Measurements from ENCODE around the gene HIPK2.

The HIPK2 gene

DNA sequence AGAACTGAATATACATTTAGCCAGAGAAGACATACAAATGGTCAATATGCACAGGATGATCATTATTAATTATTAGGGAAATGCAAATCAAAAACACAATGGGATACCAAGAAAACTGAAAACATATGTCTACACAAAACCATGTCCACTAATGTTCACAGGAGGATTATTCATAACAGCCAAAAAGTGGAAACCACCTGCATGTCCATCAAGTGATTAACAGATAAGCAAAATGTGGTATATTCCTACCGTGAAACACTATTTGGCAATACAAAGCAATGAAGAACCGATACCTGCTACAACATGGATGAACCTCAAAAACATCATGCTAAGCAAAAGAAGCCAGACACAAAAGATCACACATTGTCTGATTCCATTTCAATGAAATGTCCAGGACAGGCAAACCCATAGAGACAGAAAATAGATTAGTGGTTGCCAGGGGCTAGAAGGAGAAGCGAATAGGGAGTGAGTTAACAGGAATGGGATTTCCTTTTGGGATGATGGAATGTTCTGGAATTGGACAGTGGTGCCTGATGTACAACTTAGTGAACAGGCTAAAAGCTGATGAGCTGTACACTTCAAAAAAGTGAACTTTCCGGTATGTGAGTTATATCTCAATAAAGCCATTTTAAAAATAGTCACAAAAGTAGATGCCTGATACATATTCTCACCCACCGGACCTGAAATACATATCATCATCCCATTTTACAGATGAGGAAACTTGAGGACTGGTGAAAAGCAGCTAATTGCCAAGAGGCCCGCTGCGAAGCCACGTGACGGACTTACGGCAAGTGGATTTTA lies 33.6 kb downstream of the HIPK2 start:
- no peak for DNase-seq
- peaks cover 0 to 2% (median 0%) of the 10 kb centered on the region in 4 experiments for H3K4me1 ChIP-seq (ENCODE audit: control extremely low read depth in 1 of 4, control insufficient read depth in 4 of 4, insufficient read depth in 4 of 4, low read length in 3 of 4)
- CTCF ChIA-PET = interaction anchor here (1.3 to 1.4 kb wide), 2 partner anchors 10 to 20 kb away, joined by 4 read pairs; no protein-coding TSS in a partner anchor
- WGBS (ENCODE audit: insufficient coverage) = 94% methylated on average over 7 of the region's 10 CpGs
- POLR2A ChIA-PET = no interaction called here
- no peaks in the 10 kb centered on the region for H3K36me3 ChIP-seq (ENCODE audit: control insufficient read depth in 4 of 4, insufficient read depth in 4 of 4, low read length in 3 of 4)
- H3K27me3 ChIP-seq (replicated peaks in 2 of 5; ENCODE audit: control insufficient read depth in 4 of 5, insufficient read depth in 5 of 5, low read length in 4 of 5) = no peaks in the 10 kb centered on the region
- H3K9me3 ChIP-seq (ENCODE audit: control extremely low read depth in 1 of 5, control insufficient read depth in 4 of 5, insufficient read depth in 2 of 5, low read depth in 1 of 5, low read length in 4 of 5) = no peaks in the 10 kb centered on the region
- no peak overlapping the region for H3K4me3 ChIP-seq (ENCODE audit: control insufficient read depth in 1 of 7, extremely low read depth in 1 of 7, insufficient read depth in 4 of 7, low read depth in 2 of 7, low read length in 6 of 7)
- no peak overlapping the region for H3K27ac ChIP-seq (ENCODE audit: insufficient read depth in 1 of 2, low read depth in 1 of 2, low read length in 2 of 2, poor library complexity in 1 of 2, severe bottlenecking in 2 of 2)

DNA sequence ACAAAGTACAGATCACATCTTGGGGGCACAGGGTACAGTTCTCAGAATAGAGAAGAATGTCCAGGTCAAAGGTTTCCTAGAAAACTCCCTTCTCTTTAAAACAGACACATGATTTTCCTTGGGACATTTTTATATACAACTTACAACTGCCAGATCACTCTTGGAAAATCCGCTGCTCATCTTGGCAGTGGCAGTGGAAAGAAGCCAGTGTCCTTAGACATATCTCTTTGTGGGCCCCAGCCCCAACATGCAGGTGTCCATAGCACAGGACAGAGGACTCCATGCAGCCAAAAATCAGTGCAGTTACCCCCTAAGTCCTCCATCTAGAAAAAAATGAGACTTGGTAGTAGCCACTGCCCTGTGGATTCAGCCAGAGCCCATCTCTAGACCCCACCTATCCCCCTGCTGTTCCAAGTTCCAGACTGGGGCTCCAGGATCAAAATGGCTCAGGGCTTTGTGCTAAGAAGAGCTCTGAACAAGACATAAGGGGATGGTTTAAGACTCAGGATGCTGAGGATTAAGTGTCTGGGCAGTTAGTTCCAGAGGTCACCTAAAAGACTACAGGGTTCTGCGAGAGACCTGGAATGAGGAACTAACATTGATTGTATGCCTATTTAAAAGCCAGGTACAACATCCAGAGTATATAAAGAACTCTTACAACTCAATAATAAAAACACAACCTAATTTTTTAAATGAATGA lies 34.4 kb downstream of the HIPK2 start:
- Histone ChIP-seq H3K4me3 (ENCODE audit: control insufficient read depth in 1 of 7, extremely low read depth in 1 of 7, insufficient read depth in 4 of 7, low read depth in 2 of 7, low read length in 6 of 7) (no peak overlapping the region), H3K27me3 (replicated peaks in 2 of 5; ENCODE audit: control insufficient read depth in 4 of 5, insufficient read depth in 5 of 5, low read length in 4 of 5) (no peaks in the 10 kb centered on the region), H3K4me1 (ENCODE audit: control extremely low read depth in 1 of 4, control insufficient read depth in 4 of 4, insufficient read depth in 4 of 4, low read length in 3 of 4) (peaks cover 0 to 2% (median under 1%) of the 10 kb centered on the region in 4 experiments), H3K36me3 (ENCODE audit: control insufficient read depth in 4 of 4, insufficient read depth in 4 of 4, low read length in 3 of 4) (no peaks in the 10 kb centered on the region), H3K27ac (ENCODE audit: insufficient read depth in 1 of 2, low read depth in 1 of 2, low read length in 2 of 2, poor library complexity in 1 of 2, severe bottlenecking in 2 of 2) (no peak overlapping the region), H3K9me3 (ENCODE audit: control extremely low read depth in 1 of 5, control insufficient read depth in 4 of 5, insufficient read depth in 2 of 5, low read depth in 1 of 5, low read length in 4 of 5) (no peaks in the 10 kb centered on the region)
- ChIA-PET CTCF (no interaction called here), POLR2A (no interaction called here)
- WGBS (ENCODE audit: insufficient coverage) = 100% methylated on average over 1 of the region's 2 CpGs
- DNase-seq = no peak

DNA sequence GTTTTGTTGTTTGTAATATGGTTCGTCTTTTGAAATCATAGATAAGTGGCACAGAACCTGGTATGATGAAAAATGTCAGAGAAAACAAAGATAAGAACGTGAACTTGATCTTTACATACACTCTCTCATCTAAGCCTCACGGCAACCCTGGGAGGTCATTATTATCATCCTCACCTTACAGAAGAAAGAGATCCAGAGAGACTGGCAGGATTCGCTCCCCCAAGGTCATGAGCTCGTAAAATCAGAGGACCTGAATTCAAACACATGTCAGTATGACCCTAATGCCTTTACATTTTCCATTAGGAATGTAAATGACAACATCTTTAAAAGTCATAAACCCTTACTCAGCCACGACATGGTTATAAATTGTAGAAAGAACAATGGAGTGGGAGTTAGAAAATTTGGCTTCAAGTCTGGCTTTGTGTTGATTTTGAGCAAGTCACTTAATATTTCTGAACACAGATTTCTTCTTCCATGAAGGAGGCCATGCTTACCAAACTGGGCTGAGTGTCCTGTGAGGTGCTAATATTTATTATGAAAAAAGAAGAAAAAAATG lies 35.9 kb downstream of the HIPK2 start:
- H3K27me3 ChIP-seq (replicated peaks in 2 of 5; ENCODE audit: control insufficient read depth in 4 of 5, insufficient read depth in 5 of 5, low read length in 4 of 5) = no peaks in the 10 kb centered on the region
- DNase-seq = no peak
- H3K4me1 ChIP-seq (ENCODE audit: control extremely low read depth in 1 of 4, control insufficient read depth in 4 of 4, insufficient read depth in 4 of 4, low read length in 3 of 4) = peaks cover 2 to 14% (median 11%) of the 10 kb centered on the region in 4 experiments
- no peak overlapping the region for H3K4me3 ChIP-seq (ENCODE audit: control insufficient read depth in 1 of 7, extremely low read depth in 1 of 7, insufficient read depth in 4 of 7, low read depth in 2 of 7, low read length in 6 of 7)
- no peaks in the 10 kb centered on the region for H3K36me3 ChIP-seq (ENCODE audit: control insufficient read depth in 4 of 4, insufficient read depth in 4 of 4, low read length in 3 of 4)
- H3K27ac ChIP-seq (ENCODE audit: insufficient read depth in 1 of 2, low read depth in 1 of 2, low read length in 2 of 2, poor library complexity in 1 of 2, severe bottlenecking in 2 of 2) = no peak overlapping the region
- no peaks in the 10 kb centered on the region for H3K9me3 ChIP-seq (ENCODE audit: control extremely low read depth in 1 of 5, control insufficient read depth in 4 of 5, insufficient read depth in 2 of 5, low read depth in 1 of 5, low read length in 4 of 5)
- ChIA-PET CTCF (interaction anchor here (0.9 to 1.5 kb wide), 3 partner anchors 12 to 16 kb away, joined by 3 to 4 read pairs (median 4); no protein-coding TSS in a partner anchor), POLR2A (no interaction called here)
- 100% methylated on average over 3 of the region's 6 CpGs for WGBS (ENCODE audit: insufficient coverage)

DNA sequence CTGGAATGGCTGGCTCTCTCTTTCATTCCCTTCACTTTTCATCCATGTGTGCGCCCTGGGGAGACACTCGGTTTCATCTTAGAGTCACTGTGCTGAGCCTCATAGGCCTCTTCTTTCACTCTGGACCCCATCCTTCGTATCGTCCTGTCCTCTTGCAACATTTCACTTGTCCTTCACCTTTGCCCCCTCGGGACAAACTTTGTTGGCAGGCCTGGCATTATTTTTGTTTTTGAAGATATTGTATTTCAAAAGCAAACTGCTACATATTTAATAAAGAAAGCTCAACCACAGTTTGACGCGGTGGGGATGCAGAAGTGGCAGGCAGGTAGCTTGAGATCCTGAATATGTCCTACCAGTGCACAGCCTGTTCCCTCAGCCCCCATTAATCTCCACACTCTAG lies 36.6 kb downstream of the HIPK2 start:
- CTCF ChIA-PET = interaction anchor here (1.1 to 1.5 kb wide), 3 partner anchors 9 to 16 kb away, joined by 3 to 4 read pairs (median 3); no protein-coding TSS in a partner anchor
- peaks cover 2 to 16% (median 11%) of the 10 kb centered on the region in 4 experiments for H3K4me1 ChIP-seq (ENCODE audit: control extremely low read depth in 1 of 4, control insufficient read depth in 4 of 4, insufficient read depth in 4 of 4, low read length in 3 of 4)
- DNase-seq = no peak
- 100% methylated on average over 5 of the region's 7 CpGs for WGBS (ENCODE audit: insufficient coverage)
- no peaks in the 10 kb centered on the region for H3K27me3 ChIP-seq (replicated peaks in 2 of 5; ENCODE audit: control insufficient read depth in 4 of 5, insufficient read depth in 5 of 5, low read length in 4 of 5)
- H3K4me3 ChIP-seq (ENCODE audit: control insufficient read depth in 1 of 7, extremely low read depth in 1 of 7, insufficient read depth in 4 of 7, low read depth in 2 of 7, low read length in 6 of 7) = no peak overlapping the region
- H3K9me3 ChIP-seq (ENCODE audit: control extremely low read depth in 1 of 5, control insufficient read depth in 4 of 5, insufficient read depth in 2 of 5, low read depth in 1 of 5, low read length in 4 of 5) = no peaks in the 10 kb centered on the region
- no peaks in the 10 kb centered on the region for H3K36me3 ChIP-seq (ENCODE audit: control insufficient read depth in 4 of 4, insufficient read depth in 4 of 4, low read length in 3 of 4)
- POLR2A ChIA-PET = no interaction called here
- no peak overlapping the region for H3K27ac ChIP-seq (ENCODE audit: insufficient read depth in 1 of 2, low read depth in 1 of 2, low read length in 2 of 2, poor library complexity in 1 of 2, severe bottlenecking in 2 of 2)

DNA sequence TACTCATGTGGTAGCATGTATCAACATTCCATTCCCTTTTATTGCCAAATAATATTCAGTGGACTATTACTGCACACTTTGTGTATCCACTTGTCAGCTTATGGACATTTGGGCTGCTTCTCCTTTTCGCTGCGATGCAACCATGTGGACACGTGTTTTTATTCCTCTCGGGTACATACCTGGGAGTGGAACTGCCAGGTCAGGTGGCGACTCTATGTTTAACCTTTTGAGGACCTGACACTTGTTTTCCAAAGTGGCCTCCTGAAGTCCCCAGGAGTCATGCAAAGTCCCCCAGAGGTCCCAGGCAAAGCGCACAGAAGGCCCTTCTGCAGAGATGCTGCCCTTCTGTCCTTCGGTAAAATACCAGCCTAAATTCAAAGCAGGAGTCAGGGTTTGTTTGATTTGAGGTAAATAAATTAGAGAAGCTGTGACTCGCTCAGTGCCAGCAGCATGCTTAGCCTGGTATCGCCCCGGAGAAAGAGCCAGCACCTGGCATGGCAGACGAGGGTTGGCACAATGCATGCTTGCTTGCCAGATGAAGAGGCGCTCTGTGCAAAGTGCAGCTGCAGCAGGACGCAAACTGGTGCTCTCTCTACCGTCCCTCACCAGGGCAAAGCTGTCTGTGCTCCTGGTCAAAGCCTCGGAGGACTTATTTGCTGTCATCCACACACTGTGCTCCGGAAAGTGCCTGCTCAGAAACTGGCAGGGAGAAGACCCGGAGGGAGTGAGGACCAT lies 37.8 kb downstream of the HIPK2 start:
- ChIA-PET POLR2A (no interaction called here), CTCF (no interaction called here)
- Histone ChIP-seq H3K4me1 (ENCODE audit: control extremely low read depth in 1 of 4, control insufficient read depth in 4 of 4, insufficient read depth in 4 of 4, low read length in 3 of 4) (peaks cover 0 to 26% (median 14%) of the 10 kb centered on the region in 4 experiments), H3K4me3 (ENCODE audit: control insufficient read depth in 1 of 7, extremely low read depth in 1 of 7, insufficient read depth in 4 of 7, low read depth in 2 of 7, low read length in 6 of 7) (no peak overlapping the region), H3K9me3 (ENCODE audit: control extremely low read depth in 1 of 5, control insufficient read depth in 4 of 5, insufficient read depth in 2 of 5, low read depth in 1 of 5, low read length in 4 of 5) (no peaks in the 10 kb centered on the region), H3K27ac (ENCODE audit: insufficient read depth in 1 of 2, low read depth in 1 of 2, low read length in 2 of 2, poor library complexity in 1 of 2, severe bottlenecking in 2 of 2) (no peak overlapping the region), H3K27me3 (replicated peaks in 2 of 5; ENCODE audit: control insufficient read depth in 4 of 5, insufficient read depth in 5 of 5, low read length in 4 of 5) (no peaks in the 10 kb centered on the region), H3K36me3 (ENCODE audit: control insufficient read depth in 4 of 4, insufficient read depth in 4 of 4, low read length in 3 of 4) (peaks cover 0 to 3% (median 0%) of the 10 kb centered on the region in 4 experiments)
- WGBS (ENCODE audit: insufficient coverage) = 97% methylated on average over 16 of the region's 17 CpGs
- no peak for DNase-seq

DNA sequence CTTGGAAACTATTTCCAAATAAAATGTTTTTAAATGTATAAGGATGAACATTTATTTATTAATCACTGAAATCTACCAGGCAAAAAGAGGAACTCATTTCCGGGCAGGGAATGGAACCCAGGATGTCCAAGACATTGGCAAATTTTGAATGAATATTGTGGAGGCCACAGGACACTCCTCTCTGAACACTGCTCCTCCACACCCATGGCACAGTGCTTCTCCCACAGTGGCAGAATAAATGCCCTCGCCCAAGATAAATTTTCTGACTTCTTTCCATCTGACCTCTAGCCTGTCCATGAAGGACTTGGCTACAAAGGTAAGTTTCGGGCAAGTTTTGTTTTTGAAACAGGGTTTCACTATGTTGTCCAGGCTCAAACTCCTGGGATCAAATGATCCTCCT lies 39.0 kb downstream of the HIPK2 start:
- Histone ChIP-seq H3K27me3 (replicated peaks in 2 of 5; ENCODE audit: control insufficient read depth in 4 of 5, insufficient read depth in 5 of 5, low read length in 4 of 5) (no peaks in the 10 kb centered on the region), H3K27ac (ENCODE audit: insufficient read depth in 1 of 2, low read depth in 1 of 2, low read length in 2 of 2, poor library complexity in 1 of 2, severe bottlenecking in 2 of 2) (no peak overlapping the region), H3K4me3 (ENCODE audit: control insufficient read depth in 1 of 7, extremely low read depth in 1 of 7, insufficient read depth in 4 of 7, low read depth in 2 of 7, low read length in 6 of 7) (no peak overlapping the region), H3K36me3 (ENCODE audit: control insufficient read depth in 4 of 4, insufficient read depth in 4 of 4, low read length in 3 of 4) (peaks cover 0 to 3% (median 0%) of the 10 kb centered on the region in 4 experiments), H3K9me3 (ENCODE audit: control extremely low read depth in 1 of 5, control insufficient read depth in 4 of 5, insufficient read depth in 2 of 5, low read depth in 1 of 5, low read length in 4 of 5) (no peaks in the 10 kb centered on the region), H3K4me1 (ENCODE audit: control extremely low read depth in 1 of 4, control insufficient read depth in 4 of 4, insufficient read depth in 4 of 4, low read length in 3 of 4) (peaks cover 0 to 26% (median 14%) of the 10 kb centered on the region in 4 experiments)
- CTCF ChIA-PET = interaction anchor here (1.1 to 1.2 kb wide), 2 partner anchors 11 to 15 kb away, joined by 3 read pairs; no protein-coding TSS in a partner anchor
- POLR2A ChIA-PET = no interaction called here
- no peak for DNase-seq
- 100% methylated on average over 2 of the region's 3 CpGs for WGBS (ENCODE audit: insufficient coverage)
